B cell (primary cell): ENCODE results near the gene NCOA7. TPM values are rescaled to one million over a fixed set of nuclear protein-coding genes. Genes with fewer than 3 reads are reported as not detected.

Experiments used
- ATAC-seq: fragments of 200-7000 bp; cut with Tn5 transposase; one replicate; pipeline ENCODE4 v1.10.0; 2021; ENCODE audit warnings: low read depth, mild to moderate bottlenecking, moderate number of reproducible peaks, moderate library complexity
- CTCF ChIA-PET: fragments of 350-600 bp; sonication (Branson Sonifier 250); formaldehyde crosslinking; loops from one replicate; lab custom pipeline; 2021; ENCODE audit warnings: antibody characterized with exemption, inconsistent platforms; lab: Charles Lee
- POLR2A ChIA-PET: fragments of 350-600 bp; sonication (Branson Sonifier 250); formaldehyde crosslinking; loops from one replicate; lab custom pipeline; 2021; ENCODE audit warnings: antibody characterized with exemption; lab: Charles Lee
- DNase-seq: peaks from one replicate; pipeline ENCODE4 v3.0.0; 2013
- H2AFZ ChIP-seq: 2 replicates; pipeline ENCODE4 v1.6.1; 2012; ENCODE audit warnings: mild to moderate bottlenecking, low read depth, low read length; ENCODE audit not compliant: insufficient read depth, poor library complexity, severe bottlenecking
- H3K27ac ChIP-seq, 2 donors: 1 replicate in 1 of 2; 2 replicates in 1 of 2; pipeline ENCODE4 v1.5.1; 2012 to 2013; ENCODE audit warnings: low read length in 2 of 2, mild to moderate bottlenecking in 2 of 2, moderate library complexity in 1 of 2
- H3K27me3 ChIP-seq, 4 experiments: fragments of 200-600 bp in 1 of 4; sonication (generic) in 1 of 4; replicated peaks in 1 of 4; 1 replicate in 2 of 4; 2 replicates in 2 of 4; pipeline versions ENCODE4 v1.6.1 to v1.7.0; 2013 to 2016; ENCODE audit warnings: low read length in 3 of 4, mild to moderate bottlenecking in 2 of 4, mixed read lengths in 1 of 4, moderate library complexity in 1 of 4; ENCODE audit not compliant: insufficient read depth in 4 of 4, control insufficient read depth in 3 of 4; ENCODE audit errors: control extremely low read depth in 1 of 4
- H3K36me3 ChIP-seq, 2 experiments: replicated peaks in 1 of 2; 1 replicate in 1 of 2; 2 replicates in 1 of 2; pipeline versions ENCODE4 v1.6.1 to v1.7.1; 2013; ENCODE audit warnings: low read length in 1 of 2; ENCODE audit not compliant: insufficient read depth in 2 of 2, control insufficient read depth in 1 of 2; ENCODE audit errors: control extremely low read depth in 1 of 2, extremely low read depth in 1 of 2
- H3K4me1 ChIP-seq, 2 donors: fragments of 200-600 bp in 1 of 2; sonication (generic) in 1 of 2; 1 replicate in 1 of 2; 2 replicates in 1 of 2; pipeline versions ENCODE4 v1.5.1 to v1.6.1; 2013 to 2017; ENCODE audit warnings: low read length in 2 of 2; ENCODE audit not compliant: control insufficient read depth in 2 of 2, insufficient read depth in 2 of 2
- H3K4me2 ChIP-seq: replicated peaks from 2 replicates; pipeline ENCODE3; 2012; ENCODE audit warnings: mild to moderate bottlenecking, low read depth, low read length; ENCODE audit not compliant: poor library complexity, severe bottlenecking
- H3K4me3 ChIP-seq, 5 experiments: fragments of 200-600 bp in 1 of 5; sonication (generic) in 1 of 5; 1 replicate in 3 of 5; 2 replicates in 2 of 5; pipeline versions ENCODE4 v1.5.1 to v1.7.0; 2011 to 2016; ENCODE audit warnings: low read length in 4 of 5, mild to moderate bottlenecking in 4 of 5, low read depth in 2 of 5, control low read depth in 1 of 5, moderate library complexity in 1 of 5; ENCODE audit not compliant: insufficient read depth in 1 of 5; ENCODE audit errors: control extremely low read depth in 1 of 5, extremely low read depth in 1 of 5
- H3K79me2 ChIP-seq: fragments of 200-600 bp; sonication (generic); one replicate; pipeline ENCODE4 v1.6.0; 2016; ENCODE audit warnings: low read length; ENCODE audit not compliant: control insufficient read depth, insufficient read depth
- H3K9ac ChIP-seq: fragments of 200-600 bp; sonication (generic); 2 replicates; pipeline ENCODE4 v1.6.1; 2017; ENCODE audit warnings: mild to moderate bottlenecking, low read length, moderate library complexity
- H3K9me3 ChIP-seq, 3 donors: one replicate each; pipeline versions ENCODE4 v1.6.1 to v1.7.1; 2013; ENCODE audit warnings: low read length in 2 of 3; ENCODE audit not compliant: control insufficient read depth in 2 of 3, insufficient read depth in 1 of 3; ENCODE audit errors: control extremely low read depth in 1 of 3
- H4K20me1 ChIP-seq: 2 replicates; pipeline ENCODE4 v1.6.0; 2012; ENCODE audit warnings: mild to moderate bottlenecking, low read length; ENCODE audit not compliant: insufficient read depth, control insufficient read depth, poor library complexity, severe bottlenecking
- H3K27ac Mint-ChIP-seq: one replicate; pipeline ENCODE4 v1.8.0; 2021; ENCODE audit warnings: mixed read lengths
- H3K27me3 Mint-ChIP-seq: one replicate; pipeline ENCODE4 v1.8.0; 2021; ENCODE audit warnings: mixed read lengths
- H3K4me1 Mint-ChIP-seq: one replicate; pipeline ENCODE4 v1.8.0; 2021; ENCODE audit warnings: mixed read lengths
- H3K4me3 Mint-ChIP-seq: one replicate; pipeline ENCODE4 v1.8.0; 2021; ENCODE audit warnings: mixed read lengths
- H3K9me3 Mint-ChIP-seq: one replicate; pipeline ENCODE4 v1.8.0; 2022; ENCODE audit warnings: mixed read lengths; ENCODE audit not compliant: insufficient read depth
- EZH2 ChIP-seq: IDR thresholded peaks from 2 replicates; pipeline ENCODE4 v1.6.1; 2012; ENCODE audit warnings: borderline replicate concordance, low read depth, mild to moderate bottlenecking, moderate library complexity, low read length; ENCODE audit not compliant: insufficient read depth, poor library complexity, severe bottlenecking
- WGBS: methylation state at CpG from one replicate; pipeline ENCODE4 v1.1.5; 2013; ENCODE audit warnings: missing lambda C conversion rate; ENCODE audit not compliant: insufficient coverage; 5-methylcytosine and 5-hydroxymethylcytosine counted together
- intact Hi-C: fragments of 100-400 bp; cut with micrococcal nuclease; formaldehyde crosslinking; loops from one replicate; pipeline ENCODE4 v1.10.0; 2022
- polyA plus RNA-seq: library from polyadenylated mRNA; depleted of rRNA; stranded (reverse); fragments of >200 nt; gene quantifications from 2 replicates; pipeline ENCODE4 v1.2.3, GENCODE V29; 2012
- total RNA-seq, 2 donors: library from RNA; stranded (reverse); fragments of 120-200 nt in 1 of 2; gene quantifications; 1 replicate in 1 of 2; 2 replicates in 1 of 2; pipeline versions ENCODE4 v1.2.3 to v1.2.4, GENCODE V29; 2013 to 2022
- TF ChIP-seq, protein P1 (sequence below): fragments of 200-600 bp; IDR thresholded peaks from one replicate; pipeline ENCODE4 v1.8.0; 2022; ENCODE audit warnings: antibody characterized with exemption, mild to moderate bottlenecking

NCOA7 gene
- total and polyA plus RNA-seq, 2 donors (not counting 1 experiment from before 2014, with no cell fraction given): 10.9 to 27.4 TPM

DNA sequence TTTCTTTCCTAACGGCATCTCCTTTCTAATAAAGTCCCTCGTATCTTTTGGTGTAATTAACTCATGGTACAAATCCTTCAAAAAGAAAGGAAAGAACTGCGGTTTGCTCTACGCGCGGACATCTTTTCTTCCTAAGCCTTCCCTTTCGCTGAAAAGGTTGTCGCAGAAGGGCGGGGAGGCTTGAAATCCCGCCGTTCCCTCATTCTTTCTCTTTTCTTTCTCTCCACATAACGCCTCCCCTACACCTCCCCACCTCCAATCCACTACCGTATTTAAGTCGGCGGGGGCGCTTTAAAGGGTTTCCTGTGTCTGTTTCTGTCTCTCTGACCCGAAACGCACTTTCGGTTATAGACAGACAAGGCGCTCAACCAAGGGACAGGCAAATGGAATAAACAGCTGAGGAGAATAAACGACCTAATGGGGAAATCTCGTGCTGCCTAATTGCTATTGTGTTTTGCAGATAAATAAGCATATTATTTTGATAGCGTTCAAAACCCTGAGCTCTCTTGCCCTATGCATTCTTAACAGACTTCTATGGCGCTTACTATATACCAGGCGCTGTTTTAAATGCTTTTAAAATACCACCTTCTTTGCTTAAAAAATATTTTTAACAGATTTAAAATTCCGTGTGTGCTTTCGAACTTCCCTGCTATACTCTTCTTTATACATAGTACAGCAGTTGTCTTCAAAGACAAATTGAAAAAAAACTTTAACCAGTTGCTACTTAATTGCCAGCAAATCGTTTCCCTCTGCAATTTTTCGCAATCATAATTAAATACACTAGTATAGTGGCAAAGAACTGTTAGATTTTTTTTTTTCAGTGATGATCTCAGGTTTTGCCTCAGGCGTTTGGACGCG lies 43.8 kb upstream of the NCOA7 start:
- Mint-ChIP-seq H3K4me3 (peak overlapping the region; percentile 83), H3K27me3 (peaks cover 60% of the 10 kb centered on the region), H3K4me1 (peaks cover 37% of the 10 kb centered on the region), H3K27ac (no peak overlapping the region), H3K9me3 (no peaks in the 10 kb centered on the region)
- Histone ChIP-seq H3K27ac (peak overlapping the region in 1 of 2 donors; percentile 69), H3K9ac (peak overlapping the region; percentile 73), H4K20me1 (no peaks in the 10 kb centered on the region), H3K4me3 (peak overlapping the region; percentile 36 to 75 (median 73)), H3K9me3 (peaks cover 0 to 13% (median 0%) of the 10 kb centered on the region in 3 donors), H3K27me3 (peaks cover 0 to 53% (median 43%) of the 10 kb centered on the region in 4 experiments), H2AFZ (peak overlapping the region; percentile 80), H3K4me1 (peaks cover 35 to 42% of the 10 kb centered on the region in 2 donors), H3K36me3 (no peaks in the 10 kb centered on the region), H3K79me2 (no peaks in the 10 kb centered on the region), H3K4me2 (peak overlapping the region; percentile 97)
- no peak for TF ChIP-seq EZH2
- TF ChIP-seq, protein P1, sequence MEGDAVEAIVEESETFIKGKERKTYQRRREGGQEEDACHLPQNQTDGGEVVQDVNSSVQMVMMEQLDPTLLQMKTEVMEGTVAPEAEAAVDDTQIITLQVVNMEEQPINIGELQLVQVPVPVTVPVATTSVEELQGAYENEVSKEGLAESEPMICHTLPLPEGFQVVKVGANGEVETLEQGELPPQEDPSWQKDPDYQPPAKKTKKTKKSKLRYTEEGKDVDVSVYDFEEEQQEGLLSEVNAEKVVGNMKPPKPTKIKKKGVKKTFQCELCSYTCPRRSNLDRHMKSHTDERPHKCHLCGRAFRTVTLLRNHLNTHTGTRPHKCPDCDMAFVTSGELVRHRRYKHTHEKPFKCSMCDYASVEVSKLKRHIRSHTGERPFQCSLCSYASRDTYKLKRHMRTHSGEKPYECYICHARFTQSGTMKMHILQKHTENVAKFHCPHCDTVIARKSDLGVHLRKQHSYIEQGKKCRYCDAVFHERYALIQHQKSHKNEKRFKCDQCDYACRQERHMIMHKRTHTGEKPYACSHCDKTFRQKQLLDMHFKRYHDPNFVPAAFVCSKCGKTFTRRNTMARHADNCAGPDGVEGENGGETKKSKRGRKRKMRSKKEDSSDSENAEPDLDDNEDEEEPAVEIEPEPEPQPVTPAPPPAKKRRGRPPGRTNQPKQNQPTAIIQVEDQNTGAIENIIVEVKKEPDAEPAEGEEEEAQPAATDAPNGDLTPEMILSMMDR: no peak
- ATAC-seq: peak; percentile 39
- WGBS: 2% methylated on average over 19 of the region's 32 CpGs
- CTCF ChIA-PET: interaction anchor here (0.9 to 14.0 kb wide), 2 partner anchors 38 to 437 kb away, joined by 3 to 375 read pairs; no protein-coding TSS in a partner anchor
- intact Hi-C loops: loop anchor here (1.0 kb wide), 1 partner anchor 209 kb away; the partner anchor contains the start of gene HINT3
- POLR2A ChIA-PET: no interaction called here
- peak; percentile 85 for DNase-seq
